NCI-H1436 (cell line): ENCODE measurements around the gene GK.
"Not testable (repeated sequence)": the region's sequence is repeated elsewhere in the genome, so short reads cannot be mapped to it uniquely, and the experiment has no call there.

ENCODE experiments used
- DNase-seq: peaks from one replicate; lab custom pipeline; 2025; lab: John Stamatoyannopoulos, UW

Gene GK

DNA sequence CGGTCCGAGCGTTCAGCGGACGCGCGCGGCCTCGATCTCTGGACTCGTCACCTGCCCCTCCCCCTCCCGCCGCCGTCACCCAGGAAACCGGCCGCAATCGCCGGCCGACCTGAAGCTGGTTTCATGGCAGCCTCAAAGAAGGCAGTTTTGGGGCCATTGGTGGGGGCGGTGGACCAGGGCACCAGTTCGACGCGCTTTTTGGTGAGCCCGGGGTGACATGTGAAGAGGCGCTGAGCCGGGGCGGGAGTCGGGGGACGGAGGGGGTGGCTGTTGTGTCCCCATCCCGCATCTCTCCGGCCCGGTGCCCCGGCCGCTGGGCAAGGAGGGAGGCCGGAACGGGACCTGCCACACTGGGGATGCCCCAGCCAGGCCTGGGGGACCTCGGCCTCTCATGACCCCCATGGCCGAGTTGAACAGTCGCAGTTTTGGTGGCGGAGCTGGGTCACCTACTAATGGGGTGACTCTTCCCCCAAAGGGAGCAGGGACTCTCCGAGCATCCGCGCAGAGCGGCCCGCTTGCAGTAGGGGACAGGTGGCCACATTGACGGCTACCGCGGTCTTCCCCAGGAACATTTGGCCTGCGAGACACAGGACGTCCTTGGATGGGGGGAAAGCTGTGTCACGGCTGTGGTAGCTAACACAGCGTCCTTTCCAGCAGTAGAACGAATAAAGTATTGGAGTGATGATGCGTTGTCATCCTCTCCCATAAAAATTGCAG, at the start of gene GK:
GK (plus strand) TSS at position 9 of the 717 bp plus-strand sequence; CDS start at position 124, 115 bp downstream.
- no peak for DNase-seq

DNA sequence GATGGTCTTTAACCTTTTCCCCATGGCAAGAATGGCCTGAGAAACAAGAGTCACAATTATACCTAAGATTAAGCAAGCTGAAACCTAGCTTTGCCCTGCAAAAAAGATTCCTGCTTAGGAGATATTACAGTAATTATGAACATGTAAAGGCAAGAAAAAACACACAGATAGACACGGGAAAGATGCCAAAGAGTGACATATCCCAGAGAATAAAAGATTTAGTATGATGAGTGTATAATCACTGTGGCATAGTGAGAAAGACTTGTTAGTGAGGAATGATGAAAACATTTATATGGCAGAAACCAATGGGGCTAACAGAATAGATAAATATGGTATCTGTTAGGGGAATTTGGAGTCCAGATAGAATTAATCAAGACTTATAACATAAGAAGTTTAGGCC, 46.1 kb upstream of the GK start:
- DNase-seq, result no peak

DNA sequence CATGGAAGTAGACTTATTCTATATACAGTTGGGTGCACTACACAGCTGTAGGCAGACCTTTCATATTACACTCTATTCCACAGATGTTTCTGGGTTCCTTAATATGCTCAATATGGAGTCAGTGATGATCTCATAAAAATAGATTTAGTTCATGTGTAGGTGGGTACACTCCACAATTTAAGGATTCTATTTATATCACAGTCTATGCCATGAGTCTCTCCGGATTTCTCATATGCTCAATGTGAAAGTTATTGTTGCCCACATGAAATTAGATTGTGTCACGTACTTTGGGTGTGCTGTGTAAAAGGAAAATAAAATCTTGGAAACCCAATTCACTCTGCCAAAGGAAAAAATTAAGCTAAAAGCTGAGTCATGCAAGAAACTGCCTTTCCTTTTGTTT, 43.2 kb upstream of the GK start:
- DNase-seq, result no peak

DNA sequence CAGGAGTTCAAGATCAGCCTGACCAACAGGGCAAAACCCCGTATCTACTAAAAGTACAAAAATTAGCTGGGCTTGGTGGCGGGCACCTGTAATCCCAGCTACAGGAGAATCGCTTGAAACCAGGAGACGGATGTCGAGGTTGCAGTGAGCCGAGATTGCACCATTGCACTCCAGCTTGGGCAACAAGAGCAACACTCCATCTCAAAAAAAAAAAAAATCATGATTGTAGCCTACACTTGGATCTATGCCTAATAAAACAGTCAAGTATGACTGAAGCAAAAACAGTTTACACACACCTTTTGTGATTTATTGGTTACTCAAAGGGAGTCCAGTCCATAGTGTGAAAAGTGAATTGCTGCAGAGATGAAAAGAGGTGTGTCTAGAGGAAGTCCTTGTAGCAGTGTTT, 41.0 kb upstream of the GK start:
- DNase-seq, result no peak

- DNase-seq, result no peak
Measured at GRCh38 chrX:30613721-30614120, 39.5 kb upstream of the GK start.

- no peak for DNase-seq
Measured at GRCh38 chrX:30615229-30615628, 38.0 kb upstream of the GK start.

DNA sequence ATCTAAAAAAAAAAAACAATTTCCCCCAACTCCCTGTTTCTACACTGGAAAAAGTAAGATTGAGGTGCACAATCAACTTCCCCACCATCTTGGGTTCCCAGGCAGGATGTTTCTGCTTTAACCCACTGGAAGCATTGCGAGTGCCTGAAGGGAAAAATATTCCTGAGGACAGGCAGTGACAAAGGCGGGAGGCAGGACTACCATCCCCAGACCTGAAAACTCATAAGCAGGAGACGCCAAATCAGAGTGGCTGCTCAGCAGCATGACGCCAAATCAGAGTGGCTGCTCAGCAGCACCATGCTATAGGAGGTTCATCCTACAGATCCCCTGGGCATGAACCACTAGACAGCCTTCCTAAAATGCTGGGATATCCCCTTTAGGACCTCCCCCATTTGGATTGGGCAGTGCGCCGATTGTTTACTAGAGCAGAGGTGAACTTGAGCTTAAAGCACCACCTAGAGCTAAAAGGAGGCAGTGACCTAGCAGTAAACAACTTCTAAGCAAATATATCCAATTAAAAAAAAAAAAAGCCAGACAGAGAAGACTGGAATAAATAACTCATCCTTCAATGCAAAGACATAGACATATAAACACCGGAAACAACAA, 35.0 kb upstream of the GK start:
- DNase-seq, result no peak

DNA sequence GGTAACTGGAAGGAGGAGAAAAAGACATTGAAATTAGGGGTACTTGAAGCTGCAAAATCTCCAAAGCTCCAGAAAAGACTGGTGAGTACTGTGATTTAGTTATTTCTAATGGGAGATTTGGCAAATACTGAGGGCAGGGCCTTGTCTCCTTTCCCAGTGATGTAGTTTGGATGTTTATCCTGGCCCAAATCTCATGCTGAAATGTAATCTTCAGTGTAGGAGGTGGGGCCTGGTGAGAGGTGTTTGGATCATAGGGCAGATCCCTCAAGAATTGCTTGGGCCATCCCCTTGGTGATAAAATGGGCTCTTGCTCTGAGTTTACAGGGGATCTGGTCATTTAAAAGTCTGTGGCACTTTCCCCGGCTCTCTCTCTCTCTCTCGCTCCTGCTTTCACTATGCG, 33.1 kb upstream of the GK start:
- no peak for DNase-seq

DNA sequence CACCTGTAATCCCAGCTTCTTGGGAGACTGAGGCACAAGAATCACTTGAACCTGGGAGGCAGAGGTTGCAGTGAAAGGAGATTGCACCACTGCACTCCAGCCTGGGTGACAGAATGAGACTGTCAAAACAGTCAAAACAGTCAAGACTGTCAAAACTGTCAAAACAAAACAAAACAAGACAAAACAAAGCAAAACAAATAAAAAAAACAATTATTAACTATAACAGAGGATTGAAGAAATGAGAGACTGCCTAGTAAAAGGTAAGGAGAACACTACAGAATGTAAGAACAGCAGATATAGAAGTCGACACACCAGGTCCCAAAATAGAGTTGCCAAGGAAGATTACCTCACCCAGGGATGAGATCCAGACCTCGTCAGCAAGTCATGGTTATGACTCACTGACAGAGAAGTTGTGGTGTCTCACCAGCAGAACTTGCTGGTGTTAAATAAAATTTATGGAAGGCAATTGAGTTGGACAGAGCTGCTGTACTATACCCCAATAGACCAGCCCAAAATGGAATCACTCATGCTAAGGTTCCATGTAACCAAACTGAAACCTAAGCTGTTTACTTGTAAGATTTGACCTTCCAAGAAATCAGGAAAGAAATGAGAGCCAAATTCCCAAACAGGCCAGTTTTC, 32.1 kb upstream of the GK start:
- DNase-seq, result no peak

DNA sequence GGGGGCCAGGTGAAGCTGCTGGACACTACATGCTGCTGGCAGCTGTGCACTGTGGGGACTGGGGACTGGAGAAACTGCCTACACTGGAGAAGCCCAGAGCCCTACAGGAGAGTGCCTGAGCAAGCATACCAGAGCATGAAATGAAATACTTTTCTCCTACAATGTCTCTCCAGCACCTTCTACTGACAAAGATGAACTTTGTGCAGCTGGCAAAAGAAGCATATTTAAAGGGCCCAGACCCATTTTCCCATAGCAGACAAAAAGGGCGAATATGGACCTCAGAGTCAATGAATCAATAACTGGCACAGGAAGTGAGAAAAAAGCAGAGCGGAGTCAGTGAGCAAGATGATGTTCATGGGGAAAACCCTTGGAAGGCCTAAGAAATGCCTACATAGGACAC, 30.9 kb upstream of the GK start:
- DNase-seq, result no peak

- no peak for DNase-seq
Measured at GRCh38 chrX:30626402-30626801, 26.8 kb upstream of the GK start.

DNA sequence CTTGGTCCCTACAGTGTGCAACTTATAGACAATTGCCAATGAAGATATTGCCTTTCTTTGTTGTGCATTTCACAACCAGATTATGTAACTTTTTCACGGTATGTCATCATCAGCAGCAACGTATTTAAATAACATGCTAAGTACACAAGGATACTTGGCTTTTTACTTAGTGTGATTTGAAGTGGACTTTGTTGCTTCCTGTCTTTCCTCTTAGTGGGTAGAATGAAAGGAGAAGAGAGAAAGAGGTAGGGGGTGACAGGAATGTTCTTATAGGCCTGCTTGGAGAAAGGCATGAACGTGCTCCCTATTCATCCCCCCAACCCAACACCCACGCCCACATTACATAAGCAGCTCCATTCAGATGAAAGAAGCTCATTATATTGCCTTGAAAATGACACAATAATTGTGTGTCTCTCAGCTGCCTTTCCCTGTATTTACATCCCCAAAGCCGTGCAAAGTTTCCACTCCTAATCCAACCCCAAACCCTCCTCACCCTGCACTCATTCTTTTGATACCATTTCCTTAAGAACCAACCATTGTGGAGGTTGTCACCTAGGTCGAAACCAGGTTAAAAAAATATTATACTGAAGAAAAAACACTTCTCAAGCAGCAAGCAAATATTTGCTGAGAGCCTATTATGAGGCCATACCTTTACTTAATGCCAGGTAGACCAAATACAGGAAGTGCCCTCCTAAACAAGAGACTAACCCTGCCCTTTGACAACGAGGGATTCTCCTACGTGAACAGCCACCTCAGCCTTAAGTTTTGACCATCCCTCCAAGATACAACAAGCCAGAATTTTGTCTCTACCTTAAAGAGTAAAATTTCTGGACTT, 25.2 kb upstream of the GK start:
- DNase-seq, result no peak

DNA sequence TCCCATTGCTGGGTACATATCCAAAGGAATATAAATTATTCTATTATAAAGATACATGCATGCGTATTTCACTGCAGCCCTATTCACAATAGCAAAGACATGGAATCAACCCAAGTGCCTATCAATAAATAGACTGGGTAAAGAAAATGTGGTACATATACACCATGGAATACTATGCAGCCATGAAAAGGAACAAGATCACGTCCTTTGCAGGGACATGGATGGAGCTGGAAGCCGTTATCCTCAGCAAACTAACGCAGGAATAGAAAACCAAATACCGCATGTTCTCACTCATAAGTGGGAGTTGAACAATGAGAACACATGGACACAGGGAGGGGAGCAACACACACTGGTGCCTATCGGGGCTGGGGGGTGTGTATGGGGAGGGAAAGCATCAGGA, 19.2 kb upstream of the GK start:
- DNase-seq, result not testable (repeated sequence)

GRCh38 chrX:30635630-30636029, 17.6 kb upstream of the GK start:
- DNase-seq, result no peak

- DNase-seq, result no peak
Measured at GRCh38 chrX:30637874-30638815, 15.1 kb upstream of the GK start.

DNA sequence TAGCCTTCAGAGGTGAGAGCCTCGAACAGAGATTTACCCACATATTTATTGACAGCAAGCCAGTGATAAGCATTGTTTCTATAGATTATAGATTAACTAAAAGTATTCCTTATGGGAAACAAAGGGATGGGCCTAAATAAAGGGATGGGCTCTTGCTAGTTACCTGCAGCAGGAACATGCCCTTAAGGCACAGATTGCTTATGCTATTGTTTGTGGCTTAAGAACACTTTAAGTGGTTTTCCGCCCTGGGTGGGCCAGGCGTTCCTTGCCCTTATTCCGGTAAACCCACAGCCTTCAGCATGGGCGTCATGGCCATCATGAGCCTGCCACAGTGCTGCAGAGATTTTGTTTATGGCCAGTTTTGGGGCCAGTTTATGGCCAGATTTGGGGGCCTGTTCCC, 13.5 kb upstream of the GK start:
- not testable (repeated sequence) for DNase-seq

DNA sequence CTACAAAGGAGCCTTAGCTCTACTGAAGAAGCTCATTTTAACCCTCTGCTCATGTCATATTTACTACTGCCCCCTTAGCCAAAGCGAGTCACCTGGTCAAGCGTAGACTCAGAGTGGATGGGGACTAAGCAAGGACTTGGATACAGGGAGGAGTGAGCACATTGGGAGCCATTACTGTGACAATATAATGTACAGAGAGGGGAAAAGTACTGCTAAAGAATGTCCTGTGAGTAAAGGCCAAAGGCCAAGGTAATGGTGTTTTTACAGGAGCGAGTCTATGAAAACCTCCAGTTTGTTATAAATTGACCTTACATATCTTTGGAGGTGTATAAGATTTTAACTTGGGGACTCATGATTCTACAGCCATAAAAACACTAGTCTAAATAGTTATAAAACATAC, 10.6 kb upstream of the GK start:
- DNase-seq, result no peak

- DNase-seq, result no peak
Measured at GRCh38 chrX:30643313-30643821, 9.9 kb upstream of the GK start.

DNA sequence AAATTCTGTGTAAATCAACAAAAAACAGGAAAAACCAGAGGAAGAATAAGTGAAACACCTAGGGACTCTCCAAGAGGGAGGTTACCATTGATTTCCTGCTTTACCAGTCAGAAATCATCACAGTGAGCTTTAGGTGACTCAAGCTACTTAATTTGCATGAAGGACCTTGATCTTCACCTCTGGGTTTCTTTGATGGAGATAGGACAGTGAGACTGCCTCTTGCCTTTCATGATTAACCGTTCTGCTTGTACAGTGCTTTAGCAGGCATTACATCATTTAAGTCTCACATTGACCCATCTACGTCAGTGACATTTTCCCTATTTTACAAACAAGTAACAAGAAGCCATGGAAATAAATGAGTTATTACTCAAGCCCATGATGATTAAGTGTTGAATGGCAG, 3.4 kb upstream of the GK start:
- DNase-seq, result no peak

DNA sequence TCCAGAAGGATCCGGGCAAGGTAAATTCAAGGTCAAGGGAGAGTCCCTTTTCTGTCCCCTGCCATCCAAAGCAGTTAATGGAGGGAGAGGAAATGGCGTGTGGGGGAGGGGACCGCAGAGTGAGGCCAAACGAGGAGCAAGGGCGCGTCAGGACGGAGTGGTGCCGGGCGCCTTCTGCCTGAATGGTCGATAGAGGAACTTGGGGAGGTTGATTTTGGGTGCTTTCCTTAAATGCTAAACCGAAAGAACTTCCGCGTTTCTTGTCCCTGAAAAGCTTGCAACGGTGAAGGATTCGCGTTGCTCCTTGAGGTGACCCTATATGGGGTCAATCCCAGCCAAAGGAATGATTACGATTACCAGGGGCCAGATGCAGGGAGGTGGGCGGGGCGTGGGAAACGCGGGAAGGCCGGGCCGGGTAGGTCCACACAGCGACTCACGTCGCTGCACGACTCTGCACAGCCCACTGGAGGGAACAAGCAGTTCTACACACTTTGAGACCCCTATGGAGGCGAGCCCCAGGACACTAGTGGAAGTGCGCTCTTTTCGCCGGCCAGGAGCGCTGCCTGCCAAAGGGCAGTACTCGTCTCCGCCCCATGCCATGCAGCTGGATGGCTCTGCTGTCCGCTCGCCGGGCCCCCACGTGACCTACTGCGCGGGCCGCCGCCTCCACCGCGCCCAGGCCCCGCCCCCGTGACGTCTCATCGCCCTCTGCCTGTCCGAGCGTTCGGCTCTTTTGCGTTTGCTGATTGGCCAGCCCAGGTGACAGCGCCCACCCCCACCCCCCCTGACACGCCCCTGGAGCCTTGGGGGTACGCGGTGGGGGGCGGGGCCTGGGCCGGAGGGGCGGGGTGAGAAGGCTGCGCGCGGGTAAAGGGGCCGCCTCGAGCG, 452 bp upstream of the GK start:
- DNase-seq, result peak; percentile 71
